ENCODE results near the gene ITGAX. TPM values are rescaled to one million over a fixed set of nuclear protein-coding genes. Genes with fewer than 3 reads are reported as not detected.

ITGAX gene
- total RNA-seq, 1 donor: 0.36 TPM

DNA sequence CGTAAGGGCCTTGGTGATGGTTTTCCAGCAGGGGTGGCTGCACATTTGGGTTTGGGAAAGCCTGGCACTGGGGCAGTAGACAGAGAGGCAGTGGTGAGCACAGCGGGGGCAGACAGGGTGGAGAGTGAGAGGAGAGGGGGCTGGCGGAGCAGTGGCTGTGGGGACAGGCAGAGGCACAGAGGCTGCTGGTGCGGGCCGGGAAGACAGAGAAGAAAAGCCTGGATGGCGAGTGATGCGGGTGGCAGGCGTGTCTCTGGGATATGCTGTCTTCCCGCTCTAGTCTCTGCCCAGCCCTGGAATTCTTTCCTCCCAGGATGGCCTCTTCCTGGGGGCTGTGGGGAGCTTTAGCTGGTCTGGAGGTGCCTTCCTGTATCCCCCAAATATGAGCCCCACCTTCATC, 55.1 kb downstream of the ITGAX start:
- Histone ChIP-seq H3K4me3 (ENCODE audit: insufficient read depth, low read length) (no peak overlapping the region), H3K27ac (ENCODE audit: low read depth, low read length) (no peak overlapping the region), H3K4me2 (ENCODE audit: insufficient read depth, low read length) (no peak overlapping the region), H3K27me3 (ENCODE audit: insufficient read depth, low read length) (peaks cover 9% of the 10 kb centered on the region), H3K79me2 (ENCODE audit: insufficient read depth, low read length) (no peaks in the 10 kb centered on the region), H4K20me1 (ENCODE audit: insufficient read depth, low read length) (no peaks in the 10 kb centered on the region), H3K36me3 (ENCODE audit: insufficient read depth, low read length) (no peaks in the 10 kb centered on the region), H3K9me3 (ENCODE audit: low read depth, low read length) (no peaks in the 10 kb centered on the region), H2AFZ (ENCODE audit: low read length) (no peak overlapping the region), H3K4me1 (ENCODE audit: insufficient read depth, low read length) (no peaks in the 10 kb centered on the region)
- TF ChIP-seq, protein P1, sequence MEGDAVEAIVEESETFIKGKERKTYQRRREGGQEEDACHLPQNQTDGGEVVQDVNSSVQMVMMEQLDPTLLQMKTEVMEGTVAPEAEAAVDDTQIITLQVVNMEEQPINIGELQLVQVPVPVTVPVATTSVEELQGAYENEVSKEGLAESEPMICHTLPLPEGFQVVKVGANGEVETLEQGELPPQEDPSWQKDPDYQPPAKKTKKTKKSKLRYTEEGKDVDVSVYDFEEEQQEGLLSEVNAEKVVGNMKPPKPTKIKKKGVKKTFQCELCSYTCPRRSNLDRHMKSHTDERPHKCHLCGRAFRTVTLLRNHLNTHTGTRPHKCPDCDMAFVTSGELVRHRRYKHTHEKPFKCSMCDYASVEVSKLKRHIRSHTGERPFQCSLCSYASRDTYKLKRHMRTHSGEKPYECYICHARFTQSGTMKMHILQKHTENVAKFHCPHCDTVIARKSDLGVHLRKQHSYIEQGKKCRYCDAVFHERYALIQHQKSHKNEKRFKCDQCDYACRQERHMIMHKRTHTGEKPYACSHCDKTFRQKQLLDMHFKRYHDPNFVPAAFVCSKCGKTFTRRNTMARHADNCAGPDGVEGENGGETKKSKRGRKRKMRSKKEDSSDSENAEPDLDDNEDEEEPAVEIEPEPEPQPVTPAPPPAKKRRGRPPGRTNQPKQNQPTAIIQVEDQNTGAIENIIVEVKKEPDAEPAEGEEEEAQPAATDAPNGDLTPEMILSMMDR (IDR thresholded peaks at IDR 0.05; ENCODE audit: extremely low read depth, low read depth, low read length): no peak
- DNase-seq (ENCODE audit: insufficient read length, low spot score, missing footprints): no peak

DNA sequence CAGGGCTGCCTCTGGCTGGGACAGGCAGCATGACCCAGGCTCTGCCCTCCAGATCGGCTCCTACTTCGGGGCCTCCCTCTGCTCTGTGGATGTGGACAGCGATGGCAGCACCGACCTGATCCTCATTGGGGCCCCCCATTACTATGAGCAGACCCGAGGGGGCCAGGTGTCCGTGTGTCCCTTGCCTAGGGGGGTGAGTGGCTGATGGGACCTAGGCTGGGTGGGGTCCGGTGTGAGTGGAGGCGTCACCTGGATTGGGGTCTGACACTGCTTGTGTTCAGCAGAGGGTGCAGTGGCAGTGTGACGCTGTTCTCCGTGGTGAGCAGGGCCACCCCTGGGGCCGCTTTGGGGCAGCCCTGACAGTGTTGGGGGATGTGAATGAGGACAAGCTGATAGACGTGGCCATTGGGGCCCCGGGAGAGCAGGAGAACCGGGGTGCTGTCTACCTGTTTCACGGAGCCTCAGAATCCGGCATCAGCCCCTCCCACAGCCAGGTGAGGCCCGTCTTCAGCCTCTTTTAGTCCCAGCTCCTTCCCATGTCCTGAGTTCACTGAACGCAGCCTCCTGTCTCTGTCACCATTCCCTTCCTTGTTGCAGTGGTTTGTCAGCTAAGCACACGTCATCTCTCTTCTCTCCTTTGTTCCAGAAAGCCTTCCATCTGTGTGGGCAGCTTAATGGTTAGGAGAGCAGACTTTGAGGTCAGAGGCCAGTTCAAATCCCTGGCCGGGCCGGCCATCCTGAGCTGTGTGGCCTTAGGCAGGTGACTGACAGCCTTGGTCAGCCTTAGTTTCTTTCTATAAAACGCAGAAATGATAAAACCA, 56.3 kb downstream of the ITGAX start:
- H3K4me3 ChIP-seq (ENCODE audit: insufficient read depth, low read length): no peak overlapping the region
- H4K20me1 ChIP-seq (ENCODE audit: insufficient read depth, low read length): no peaks in the 10 kb centered on the region
- H3K27ac ChIP-seq (ENCODE audit: low read depth, low read length): no peak overlapping the region
- H3K27me3 ChIP-seq (ENCODE audit: insufficient read depth, low read length): peaks cover 9% of the 10 kb centered on the region
- H3K9me3 ChIP-seq (ENCODE audit: low read depth, low read length): no peaks in the 10 kb centered on the region
- no peaks in the 10 kb centered on the region for H3K4me1 ChIP-seq (ENCODE audit: insufficient read depth, low read length)
- no peak overlapping the region for H2AFZ ChIP-seq (ENCODE audit: low read length)
- TF ChIP-seq, protein P1 (IDR thresholded peaks at IDR 0.05; ENCODE audit: extremely low read depth, low read depth, low read length): no peak
- H3K4me2 ChIP-seq (ENCODE audit: insufficient read depth, low read length): no peak overlapping the region
- H3K79me2 ChIP-seq (ENCODE audit: insufficient read depth, low read length): no peaks in the 10 kb centered on the region
- DNase-seq (ENCODE audit: insufficient read length, low spot score, missing footprints): no peak
- H3K36me3 ChIP-seq (ENCODE audit: insufficient read depth, low read length): no peaks in the 10 kb centered on the region

DNA sequence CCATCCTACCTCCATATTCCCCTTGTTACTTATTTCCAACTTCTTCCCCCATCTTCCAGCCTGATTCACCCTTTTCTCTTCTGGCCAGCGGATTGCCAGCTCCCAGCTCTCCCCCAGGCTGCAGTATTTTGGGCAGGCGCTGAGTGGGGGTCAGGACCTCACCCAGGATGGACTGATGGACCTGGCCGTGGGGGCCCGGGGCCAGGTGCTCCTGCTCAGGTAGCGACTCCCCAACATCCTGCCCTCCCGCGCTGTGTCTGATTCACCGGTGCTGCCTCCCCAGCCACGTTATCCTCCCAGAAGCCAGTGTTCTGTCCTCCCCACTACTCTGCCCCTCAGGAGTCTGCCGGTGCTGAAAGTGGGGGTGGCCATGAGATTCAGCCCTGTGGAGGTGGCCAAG, 57.8 kb downstream of the ITGAX start:
- no peaks in the 10 kb centered on the region for H3K9me3 ChIP-seq (ENCODE audit: low read depth, low read length)
- no peak overlapping the region for H2AFZ ChIP-seq (ENCODE audit: low read length)
- H3K27me3 ChIP-seq (ENCODE audit: insufficient read depth, low read length): peaks cover 6% of the 10 kb centered on the region
- H3K79me2 ChIP-seq (ENCODE audit: insufficient read depth, low read length): no peaks in the 10 kb centered on the region
- no peak overlapping the region for H3K4me3 ChIP-seq (ENCODE audit: insufficient read depth, low read length)
- DNase-seq (ENCODE audit: insufficient read length, low spot score, missing footprints): no peak
- no peaks in the 10 kb centered on the region for H3K36me3 ChIP-seq (ENCODE audit: insufficient read depth, low read length)
- no peak overlapping the region for H3K4me2 ChIP-seq (ENCODE audit: insufficient read depth, low read length)
- no peak overlapping the region for H3K27ac ChIP-seq (ENCODE audit: low read depth, low read length)
- no peaks in the 10 kb centered on the region for H4K20me1 ChIP-seq (ENCODE audit: insufficient read depth, low read length)
- no peaks in the 10 kb centered on the region for H3K4me1 ChIP-seq (ENCODE audit: insufficient read depth, low read length)
- TF ChIP-seq, protein P1 (IDR thresholded peaks at IDR 0.05; ENCODE audit: extremely low read depth, low read depth, low read length): no peak

DNA sequence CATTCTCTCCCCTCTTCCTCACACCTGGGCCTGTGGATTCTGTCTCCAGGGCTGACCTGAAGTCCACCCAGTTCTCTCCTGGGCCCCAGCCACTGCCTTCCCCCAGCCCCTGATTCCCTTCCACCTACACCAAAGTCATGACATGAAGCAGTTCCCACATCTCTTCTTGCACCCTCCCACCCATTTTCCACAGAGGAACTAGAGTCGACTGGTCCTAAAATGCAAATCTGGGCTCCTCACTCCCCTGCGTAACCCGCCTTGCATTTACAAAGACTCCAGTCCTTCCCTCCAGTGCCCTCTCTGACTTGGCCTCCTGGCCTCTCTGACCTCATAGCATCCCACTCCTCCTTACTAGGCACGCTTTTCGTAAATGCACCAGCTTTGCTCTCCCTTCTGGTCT, 58.4 kb downstream of the ITGAX start:
- no peak overlapping the region for H3K4me2 ChIP-seq (ENCODE audit: insufficient read depth, low read length)

More for the DNA sequence above, 58.4 kb downstream of the ITGAX start:
- TF ChIP-seq, protein P1 (IDR thresholded peaks at IDR 0.05; ENCODE audit: extremely low read depth, low read depth, low read length): no peak
- no peak for DNase-seq (ENCODE audit: insufficient read length, low spot score, missing footprints)
- H3K79me2 ChIP-seq (ENCODE audit: insufficient read depth, low read length): no peaks in the 10 kb centered on the region
- H3K27ac ChIP-seq (ENCODE audit: low read depth, low read length): no peak overlapping the region
- H3K4me1 ChIP-seq (ENCODE audit: insufficient read depth, low read length): no peaks in the 10 kb centered on the region
- H3K4me3 ChIP-seq (ENCODE audit: insufficient read depth, low read length): no peak overlapping the region
- no peak overlapping the region for H2AFZ ChIP-seq (ENCODE audit: low read length)
- H3K9me3 ChIP-seq (ENCODE audit: low read depth, low read length): no peaks in the 10 kb centered on the region
- H4K20me1 ChIP-seq (ENCODE audit: insufficient read depth, low read length): no peaks in the 10 kb centered on the region
- no peaks in the 10 kb centered on the region for H3K36me3 ChIP-seq (ENCODE audit: insufficient read depth, low read length)
- peaks cover 6% of the 10 kb centered on the region for H3K27me3 ChIP-seq (ENCODE audit: insufficient read depth, low read length)

Measured in osteoblast (primary cell).